PFSK-1 (cell line): Measurements from ENCODE around the gene NCOA5.

ENCODE experiments used
- POLR2AphosphoS5 ChIP-seq: IDR thresholded peaks from 2 replicates; pipeline ENCODE4 v1.6.1; 2012; ENCODE audit warnings: low read depth, mild to moderate bottlenecking, control low read depth, low read length, moderate library complexity
- SIN3A ChIP-seq: IDR thresholded peaks from 2 replicates; pipeline ENCODE4 v1.6.1; 2012; ENCODE audit warnings: mild to moderate bottlenecking, low read length, moderate library complexity, borderline replicate concordance; ENCODE audit not compliant: insufficient read depth
- TAF1 ChIP-seq: IDR thresholded peaks from 2 replicates; pipeline ENCODE4 v1.6.1; 2012; ENCODE audit warnings: low read length, control low read depth, borderline replicate concordance; ENCODE audit not compliant: insufficient read depth
- TF ChIP-seq, protein P1 (sequence below), 2 experiments: IDR thresholded peaks; 2 replicates each; pipeline versions ENCODE4 v1.6.1 to v1.8.0; 2011 to 2012; ENCODE audit warnings: low read depth in 2 of 2, low read length in 2 of 2, control low read depth in 1 of 2, inconsistent platforms in 1 of 2, mild to moderate bottlenecking in 1 of 2, moderate library complexity in 1 of 2; ENCODE audit not compliant: insufficient read depth in 1 of 2

GRCh38 chr20:46093531-46093930 is 3.8 kb upstream of the NCOA5 start:
- no peak for TF ChIP-seq TAF1
- no peak for TF ChIP-seq POLR2AphosphoS5
- TF ChIP-seq SIN3A: no peak
- TF ChIP-seq, protein P1, sequence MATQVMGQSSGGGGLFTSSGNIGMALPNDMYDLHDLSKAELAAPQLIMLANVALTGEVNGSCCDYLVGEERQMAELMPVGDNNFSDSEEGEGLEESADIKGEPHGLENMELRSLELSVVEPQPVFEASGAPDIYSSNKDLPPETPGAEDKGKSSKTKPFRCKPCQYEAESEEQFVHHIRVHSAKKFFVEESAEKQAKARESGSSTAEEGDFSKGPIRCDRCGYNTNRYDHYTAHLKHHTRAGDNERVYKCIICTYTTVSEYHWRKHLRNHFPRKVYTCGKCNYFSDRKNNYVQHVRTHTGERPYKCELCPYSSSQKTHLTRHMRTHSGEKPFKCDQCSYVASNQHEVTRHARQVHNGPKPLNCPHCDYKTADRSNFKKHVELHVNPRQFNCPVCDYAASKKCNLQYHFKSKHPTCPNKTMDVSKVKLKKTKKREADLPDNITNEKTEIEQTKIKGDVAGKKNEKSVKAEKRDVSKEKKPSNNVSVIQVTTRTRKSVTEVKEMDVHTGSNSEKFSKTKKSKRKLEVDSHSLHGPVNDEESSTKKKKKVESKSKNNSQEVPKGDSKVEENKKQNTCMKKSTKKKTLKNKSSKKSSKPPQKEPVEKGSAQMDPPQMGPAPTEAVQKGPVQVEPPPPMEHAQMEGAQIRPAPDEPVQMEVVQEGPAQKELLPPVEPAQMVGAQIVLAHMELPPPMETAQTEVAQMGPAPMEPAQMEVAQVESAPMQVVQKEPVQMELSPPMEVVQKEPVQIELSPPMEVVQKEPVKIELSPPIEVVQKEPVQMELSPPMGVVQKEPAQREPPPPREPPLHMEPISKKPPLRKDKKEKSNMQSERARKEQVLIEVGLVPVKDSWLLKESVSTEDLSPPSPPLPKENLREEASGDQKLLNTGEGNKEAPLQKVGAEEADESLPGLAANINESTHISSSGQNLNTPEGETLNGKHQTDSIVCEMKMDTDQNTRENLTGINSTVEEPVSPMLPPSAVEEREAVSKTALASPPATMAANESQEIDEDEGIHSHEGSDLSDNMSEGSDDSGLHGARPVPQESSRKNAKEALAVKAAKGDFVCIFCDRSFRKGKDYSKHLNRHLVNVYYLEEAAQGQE (IDR thresholded peaks at IDR 0.05; ENCODE audit: insufficient read depth in 1 of 2, low read depth in 2 of 2, low read length in 2 of 2): no peak
